Heart right ventricle (tissue), 16 donors: ENCODE results near the gene BMPER. TPM values are rescaled to one million over a fixed set of nuclear protein-coding genes. Genes with fewer than 3 reads are reported as not detected.
A peak's percentile ranks its signal among the peaks of the same experiment; 100 is the strongest.

Source experiments
- ATAC-seq, 8 donors: fragments of 200-7000 bp; cut with Tn5 transposase; one replicate each; pipeline ENCODE4 v1.9.1; 2020; ENCODE audit warnings: mild to moderate bottlenecking in 8 of 8, moderate library complexity in 8 of 8, moderate number of reproducible peaks in 1 of 8
- DNase-seq, 2 donors: peaks; one replicate each; pipeline ENCODE4 v3.0.0-alpha.2; 2020
- H3K27ac ChIP-seq, 10 donors: fragments of 200-600 bp; sonication (generic) in 2 of 10; one replicate each; pipeline versions ENCODE4 v1.5.0 to v1.8.0; 2020 to 2022; ENCODE audit warnings: mild to moderate bottlenecking in 3 of 10
- H3K27me3 ChIP-seq, 7 donors: fragments of 200-600 bp; one replicate each; pipeline ENCODE4 v1.8.0; 2021 to 2022; ENCODE audit warnings: mild to moderate bottlenecking in 2 of 7
- H3K36me3 ChIP-seq, 9 donors: fragments of 200-600 bp; sonication (generic) in 1 of 9; one replicate each; pipeline versions ENCODE4 v1.5.0 to v1.8.0; 2020 to 2022; ENCODE audit warnings: mild to moderate bottlenecking in 2 of 9
- H3K4me1 ChIP-seq, 9 donors: fragments of 200-600 bp; sonication (generic) in 1 of 9; one replicate each; pipeline versions ENCODE4 v1.5.0 to v1.8.0; 2020 to 2022; ENCODE audit warnings: mild to moderate bottlenecking in 4 of 9
- H3K4me3 ChIP-seq, 10 donors: fragments of 200-600 bp; sonication (generic) in 2 of 10; one replicate each; pipeline versions ENCODE4 v1.5.0 to v1.8.0; 2020 to 2022; ENCODE audit warnings: mild to moderate bottlenecking in 7 of 10, moderate library complexity in 2 of 10
- H3K9me3 ChIP-seq, 11 donors: fragments of 200-600 bp in 10 of 11; sonication (generic) in 2 of 11; one replicate each; pipeline versions ENCODE4 v1.5.0 to v1.8.0; 2013 to 2022; ENCODE audit warnings: mild to moderate bottlenecking in 2 of 11, control low read depth in 1 of 11, moderate library complexity in 1 of 11
- WGBS, 2 donors: extraction: QIAGEN DNeasy Blood & Tissue Kit; methylation state at CpG; one replicate each; pipeline ENCODE4 v1.1.7; 2013; ENCODE audit warnings: inconsistent platforms in 1 of 2; 5-methylcytosine and 5-hydroxymethylcytosine counted together
- intact Hi-C, 10 donors: fragments of 100-400 bp; cut with DNase I; formaldehyde crosslinking; loops; one replicate each; pipeline versions ENCODE4 v1.11.1 to v1.14.2; 2022
- polyA plus RNA-seq, 2 donors: library from polyadenylated mRNA; stranded (reverse); fragments of 200-250 nt; gene quantifications; one replicate each; pipeline ENCODE4 v1.2.3, GENCODE V29; 2013
- total RNA-seq, 10 donors: library from RNA; stranded (reverse); fragmentation: NEBNext Ultra II Directional in 3 of 10; extraction: Animal tissue kit (Norgen Biotek cat#: 25700) in 3 of 10; gene quantifications; one replicate each; pipeline versions ENCODE4 v1.2.1 to v1.2.4, GENCODE V29; 2021 to 2023
- TF ChIP-seq, protein P1 (sequence below), 9 donors: fragments of 200-600 bp; sonication (generic) in 2 of 9; IDR thresholded peaks; one replicate each; pipeline versions ENCODE4 v1.5.0 to v1.8.0; 2021 to 2022; ENCODE audit warnings: antibody characterized with exemption in 9 of 9, mild to moderate bottlenecking in 5 of 9, moderate library complexity in 1 of 9
- donor health status: Arrhythmogenic right ventricular cardiomyopathy.
- donor health status: ischemic (EF 13 %, LVEDD 7.1; RV severe dilation, severe dysfunction).
- donor health status: healthy with polysubstance abuse.
- donor health status: DM: no; HTN: yes; CAD: no.
- donor health status: DM: no; HTN: no; CAD: no.
- donor health status: ischemic (EF 25% LVEDD 6.9; RV normal size, moderate dysfunction).
- donor health status: ischemic (EF 25% LVEDD 5.7; RV mildly dilated, moderate dysfunction).
- donor health status: healthy.
- donor health status: DM: yes; HTN: yes; CAD: no.
- donor health status: Ischemic cardiomyopathy.
- donor health status: ischemic (EF 35%, LVEDD 5.7; RV mildly dilated, moderate dysfunction).
- donor health status: nonischemic (EF 11% LVEDD 7.7; RV severe dilation, severe dysfunction).
- donor health status: DM: yes; HTN: yes; CAD: no.
- donor health status: PGD.
- donor health status: ischemic (EF 29% LVEDD 5.4; RV normal size, mild dysfunction).
- donor health status: nonischemic (EF 23%, LVEDD 6.1; RV moderate dilation, normal function).

The BMPER gene
- total and polyA plus RNA-seq, 12 donors = 0.70 to 3.9 (median 1.5) TPM

DNA sequence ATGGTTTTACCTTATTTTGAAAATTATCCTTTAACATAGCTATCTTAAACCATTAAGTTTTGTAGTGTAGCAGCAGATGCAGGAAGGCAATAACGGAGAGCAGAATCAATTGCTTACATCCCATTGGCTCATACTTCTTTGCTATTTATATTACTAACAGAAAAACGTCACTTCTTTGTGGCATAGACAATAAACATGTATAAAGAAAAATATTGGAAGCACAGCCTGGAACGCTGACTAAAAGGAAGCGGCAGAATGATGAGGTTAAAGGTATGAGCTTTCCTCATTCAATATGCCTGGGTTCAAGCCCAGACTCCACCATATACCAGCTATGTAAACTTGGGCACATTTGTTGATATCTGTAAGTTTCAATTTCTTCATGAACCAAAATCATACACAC lies 24.0 kb upstream of the BMPER start:
- 79 to 88% methylated on average over 4 of the region's 4 CpGs for WGBS, 2 donors
- intact Hi-C loops = no loop called here
- H3K4me1 ChIP-seq = peaks cover 0 to 15% (median 7%) of the 10 kb centered on the region in 9 donors
- no peaks in the 10 kb centered on the region for H3K9me3 ChIP-seq
- H3K36me3 ChIP-seq = no peaks in the 10 kb centered on the region
- H3K4me3 ChIP-seq = no peak overlapping the region
- H3K27ac ChIP-seq = no peak overlapping the region
- DNase-seq = no peak
- TF ChIP-seq, protein P1, sequence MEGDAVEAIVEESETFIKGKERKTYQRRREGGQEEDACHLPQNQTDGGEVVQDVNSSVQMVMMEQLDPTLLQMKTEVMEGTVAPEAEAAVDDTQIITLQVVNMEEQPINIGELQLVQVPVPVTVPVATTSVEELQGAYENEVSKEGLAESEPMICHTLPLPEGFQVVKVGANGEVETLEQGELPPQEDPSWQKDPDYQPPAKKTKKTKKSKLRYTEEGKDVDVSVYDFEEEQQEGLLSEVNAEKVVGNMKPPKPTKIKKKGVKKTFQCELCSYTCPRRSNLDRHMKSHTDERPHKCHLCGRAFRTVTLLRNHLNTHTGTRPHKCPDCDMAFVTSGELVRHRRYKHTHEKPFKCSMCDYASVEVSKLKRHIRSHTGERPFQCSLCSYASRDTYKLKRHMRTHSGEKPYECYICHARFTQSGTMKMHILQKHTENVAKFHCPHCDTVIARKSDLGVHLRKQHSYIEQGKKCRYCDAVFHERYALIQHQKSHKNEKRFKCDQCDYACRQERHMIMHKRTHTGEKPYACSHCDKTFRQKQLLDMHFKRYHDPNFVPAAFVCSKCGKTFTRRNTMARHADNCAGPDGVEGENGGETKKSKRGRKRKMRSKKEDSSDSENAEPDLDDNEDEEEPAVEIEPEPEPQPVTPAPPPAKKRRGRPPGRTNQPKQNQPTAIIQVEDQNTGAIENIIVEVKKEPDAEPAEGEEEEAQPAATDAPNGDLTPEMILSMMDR (IDR thresholded peaks at IDR 0.05) = no peak
- peaks cover 0 to 7% (median 0%) of the 10 kb centered on the region in 7 donors for H3K27me3 ChIP-seq
- ATAC-seq = no peak

DNA sequence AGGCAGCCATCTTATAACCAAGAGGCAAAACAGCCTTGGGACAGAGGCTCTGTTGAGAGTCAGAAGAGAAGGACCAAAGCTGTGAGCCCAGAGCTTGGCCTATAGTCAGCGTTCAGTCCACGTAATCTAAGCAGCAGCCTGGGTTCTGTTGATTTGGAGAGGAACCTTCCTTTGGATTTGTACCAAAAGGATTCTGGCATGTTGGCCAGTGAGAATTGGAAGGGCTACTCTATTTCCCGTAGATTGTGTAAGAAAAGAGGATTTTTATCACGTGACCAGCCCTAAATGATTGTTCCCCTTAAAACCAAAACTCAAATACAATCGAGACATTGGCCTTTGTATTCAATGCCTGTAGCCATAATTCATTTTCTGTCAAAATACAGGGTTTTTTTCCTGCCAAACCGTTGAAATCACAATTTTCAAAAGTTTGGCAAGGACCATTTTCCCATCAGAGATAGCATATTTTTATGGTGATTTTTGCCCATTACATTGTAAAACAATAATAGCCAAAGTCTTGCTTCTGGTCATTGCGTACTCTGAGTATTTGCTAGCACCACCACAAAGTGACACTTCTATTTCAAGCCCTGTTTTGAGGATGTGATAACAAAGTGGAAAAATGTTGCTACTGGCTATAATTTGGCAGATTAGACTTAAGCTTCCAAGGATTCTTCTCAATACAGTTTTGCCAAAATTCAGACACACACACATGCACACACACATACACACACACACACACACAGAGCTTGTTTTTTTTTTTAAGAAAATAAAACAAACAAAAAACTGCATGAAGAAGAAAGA lies 23.1 kb upstream of the BMPER start:
- TF ChIP-seq, protein P1 (IDR thresholded peaks at IDR 0.05) = no peak
- no peaks in the 10 kb centered on the region for H3K9me3 ChIP-seq
- H3K4me1 ChIP-seq = peaks cover 0 to 7% (median 3%) of the 10 kb centered on the region in 9 donors
- ATAC-seq (peak; percentile 55 to 86 (median 78)), DNase-seq (peak in 1 of 2 donors; percentile 21)
- peaks cover 0 to 7% (median 0%) of the 10 kb centered on the region in 7 donors for H3K27me3 ChIP-seq
- 57 to 71% methylated on average over 7 of the region's 7 CpGs for WGBS, 2 donors
- H3K4me3 ChIP-seq = no peak overlapping the region
- intact Hi-C loops = no loop called here
- H3K27ac ChIP-seq = peak overlapping the region in 2 of 10 donors; percentile 0 to 32
- no peaks in the 10 kb centered on the region for H3K36me3 ChIP-seq

DNA sequence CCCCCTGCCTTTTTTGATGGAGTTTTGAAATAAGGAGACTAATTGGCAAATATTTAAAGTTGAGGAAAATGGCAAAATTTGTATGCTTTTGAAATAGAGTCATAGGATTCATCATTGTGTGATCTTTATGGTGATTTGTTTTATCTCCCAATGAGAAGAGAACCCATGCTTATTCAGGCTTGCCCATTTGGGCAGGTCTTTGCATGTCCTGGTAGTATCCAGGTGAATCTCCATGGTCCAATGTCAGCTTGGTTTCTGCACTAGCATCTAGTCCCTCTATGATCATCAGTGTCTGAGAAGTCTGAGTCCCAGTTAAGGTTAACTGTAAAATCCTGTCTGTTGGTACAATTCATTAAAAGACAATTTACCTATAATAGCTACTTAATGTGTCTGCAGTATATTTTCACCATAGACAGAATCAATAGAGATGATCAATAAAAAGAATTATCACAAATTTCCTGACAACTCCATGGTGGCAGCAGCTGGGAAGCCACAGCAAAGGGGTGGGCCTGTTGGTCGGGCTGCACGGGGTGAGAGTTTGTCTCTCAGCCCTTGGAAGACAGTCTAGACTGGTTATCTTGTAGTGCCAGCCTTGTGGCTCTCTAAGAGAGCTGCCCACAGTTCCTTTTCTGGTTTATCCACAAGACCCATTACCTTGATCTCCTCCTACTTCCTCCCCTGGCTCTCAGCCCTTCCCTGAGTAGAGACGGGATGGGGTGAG lies 22.2 kb upstream of the BMPER start:
- no peak overlapping the region for H3K4me3 ChIP-seq
- 54 to 68% methylated on average over 3 of the region's 3 CpGs for WGBS, 2 donors
- H3K4me1 ChIP-seq = peaks cover 0 to 7% (median 0%) of the 10 kb centered on the region in 9 donors
- H3K27ac ChIP-seq = peak overlapping the region in 1 of 10 donors; percentile 0
- intact Hi-C loops = no loop called here
- H3K36me3 ChIP-seq = no peaks in the 10 kb centered on the region
- H3K9me3 ChIP-seq = no peaks in the 10 kb centered on the region
- ATAC-seq (no peak), DNase-seq (no peak)
- H3K27me3 ChIP-seq = peaks cover 0 to 14% (median 0%) of the 10 kb centered on the region in 7 donors
- TF ChIP-seq, protein P1 (IDR thresholded peaks at IDR 0.05) = no peak

DNA sequence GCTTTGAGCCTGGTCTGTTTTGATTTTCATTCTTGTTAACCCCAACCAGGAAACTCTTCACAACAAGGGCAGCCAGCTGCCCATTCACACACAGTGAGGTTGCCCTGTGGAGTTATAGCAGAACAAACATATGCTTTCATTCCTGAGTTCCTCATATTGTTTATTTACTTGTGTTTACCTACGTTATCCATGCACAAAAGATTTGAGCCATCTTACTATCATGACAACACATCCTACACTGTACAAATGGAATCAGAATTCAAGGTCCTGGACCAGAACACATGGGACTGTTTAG lies 21.7 kb upstream of the BMPER start:
- intact Hi-C loops = no loop called here
- Histone ChIP-seq H3K36me3 (no peaks in the 10 kb centered on the region), H3K27ac (no peak overlapping the region), H3K4me1 (peaks cover 0 to 7% (median 0%) of the 10 kb centered on the region in 9 donors), H3K9me3 (no peaks in the 10 kb centered on the region), H3K27me3 (peaks cover 0 to 16% (median 0%) of the 10 kb centered on the region in 7 donors), H3K4me3 (no peak overlapping the region)
- 79 to 85% methylated on average over 1 of the region's 1 CpG for WGBS, 2 donors
- no peak for ATAC-seq
- DNase-seq = no peak
- TF ChIP-seq, protein P1 (IDR thresholded peaks at IDR 0.05) = no peak
